Measurements from ENCODE around the gene UCP3.

The UCP3 gene

DNA sequence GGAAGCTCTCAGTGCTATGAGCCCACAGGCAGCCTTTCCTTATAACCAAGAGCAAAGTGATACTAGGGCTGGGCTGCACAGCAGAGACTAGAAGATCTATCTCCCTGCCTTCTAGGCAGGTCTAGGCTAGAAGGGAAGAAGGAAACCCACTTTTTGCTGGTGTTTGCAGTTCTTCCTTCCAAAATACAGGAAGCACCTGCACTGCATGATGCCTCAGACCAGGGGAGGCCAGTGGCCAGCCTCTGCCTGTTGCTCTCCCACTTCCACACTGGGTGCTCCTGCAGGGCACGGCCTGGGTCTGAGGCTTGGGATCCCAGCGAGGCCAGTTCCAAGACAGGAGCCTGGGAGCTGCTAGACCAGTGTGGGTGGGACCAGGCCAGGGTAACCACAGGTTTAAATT lies 6.0 kb upstream of the UCP3 start:
- Histone ChIP-seq H3K4me1 (ENCODE audit: control insufficient read depth, insufficient read depth, low read length) (no peaks in the 10 kb centered on the region), H3K9me3 (ENCODE audit: control insufficient read depth, insufficient read depth, low read length) (no peaks in the 10 kb centered on the region), H3K4me3 (ENCODE audit: low read depth, low read length) (no peak overlapping the region), H3K27me3 (ENCODE audit: control insufficient read depth, insufficient read depth, low read length) (no peaks in the 10 kb centered on the region), H3K9ac (ENCODE audit: low read depth, low read length) (no peak overlapping the region), H3K36me3 (ENCODE audit: control insufficient read depth, insufficient read depth, low read length) (peaks cover 2% of the 10 kb centered on the region)

DNA sequence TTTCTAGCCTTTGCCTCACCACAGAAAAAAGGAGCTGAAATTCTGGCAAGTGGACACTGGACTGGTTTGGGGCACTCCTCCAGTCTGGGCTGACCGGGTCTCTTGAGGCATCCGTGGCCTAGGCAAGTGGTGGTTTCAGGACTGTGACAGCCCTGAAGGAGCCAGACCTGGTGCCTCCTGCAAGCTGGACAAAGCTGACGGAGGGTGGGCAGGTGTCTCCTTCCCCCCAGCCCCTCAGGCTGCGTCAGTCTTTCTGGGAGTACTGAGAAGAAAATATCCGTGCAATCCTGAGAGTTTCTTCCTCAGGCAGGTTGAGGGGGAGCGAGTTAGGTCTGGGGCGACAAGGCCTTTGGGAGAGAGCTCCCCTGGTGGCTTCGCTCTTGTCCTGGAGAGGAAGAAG lies 4.3 kb upstream of the UCP3 start:
- H3K4me3 ChIP-seq (ENCODE audit: low read depth, low read length), result no peak overlapping the region
- H3K9me3 ChIP-seq (ENCODE audit: control insufficient read depth, insufficient read depth, low read length), result no peaks in the 10 kb centered on the region
- no peak overlapping the region for H3K9ac ChIP-seq (ENCODE audit: low read depth, low read length)
- no peaks in the 10 kb centered on the region for H3K4me1 ChIP-seq (ENCODE audit: control insufficient read depth, insufficient read depth, low read length)
- H3K36me3 ChIP-seq (ENCODE audit: control insufficient read depth, insufficient read depth, low read length), result peaks cover 2% of the 10 kb centered on the region
- H3K27me3 ChIP-seq (ENCODE audit: control insufficient read depth, insufficient read depth, low read length), result no peaks in the 10 kb centered on the region

DNA sequence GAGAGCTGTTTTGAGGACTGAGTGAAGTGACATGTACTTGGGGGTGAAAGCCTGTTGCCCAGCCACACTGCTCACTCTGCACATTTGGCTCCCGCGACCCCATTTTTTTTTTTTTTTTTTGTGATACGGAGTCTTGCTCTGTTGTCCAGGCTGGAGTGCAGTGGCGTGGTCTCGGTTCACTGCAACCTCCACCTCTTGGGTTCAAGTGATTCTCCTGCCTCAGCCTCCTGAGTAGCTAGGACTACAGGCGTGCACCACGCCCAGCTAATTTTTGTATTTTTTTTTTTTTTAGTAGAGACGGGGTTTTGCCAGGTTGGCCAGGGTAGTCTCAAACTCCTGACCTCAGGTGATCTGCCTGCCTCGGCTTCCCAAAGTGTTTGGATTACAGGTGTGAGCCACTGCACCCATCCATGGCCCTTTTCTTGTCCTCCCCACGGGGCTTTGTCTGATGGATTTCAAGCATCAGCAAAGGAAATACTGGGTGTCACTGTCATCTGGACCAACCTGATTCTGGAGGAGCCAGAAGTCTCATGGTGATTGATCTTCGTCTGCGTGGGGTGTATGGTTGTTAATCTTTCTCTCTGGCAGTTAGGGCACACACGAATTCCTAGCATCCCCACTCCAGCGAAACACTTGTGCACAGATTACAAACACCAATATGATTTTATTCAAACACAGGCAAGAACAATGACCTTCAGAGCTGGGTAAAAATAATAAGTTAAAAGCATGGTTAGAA lies 3.4 kb upstream of the UCP3 start:
- no peak overlapping the region for H3K4me3 ChIP-seq (ENCODE audit: low read depth, low read length)
- no peak overlapping the region for H3K9ac ChIP-seq (ENCODE audit: low read depth, low read length)
- no peaks in the 10 kb centered on the region for H3K9me3 ChIP-seq (ENCODE audit: control insufficient read depth, insufficient read depth, low read length)
- H3K27me3 ChIP-seq (ENCODE audit: control insufficient read depth, insufficient read depth, low read length), result no peaks in the 10 kb centered on the region
- H3K4me1 ChIP-seq (ENCODE audit: control insufficient read depth, insufficient read depth, low read length), result no peaks in the 10 kb centered on the region
- H3K36me3 ChIP-seq (ENCODE audit: control insufficient read depth, insufficient read depth, low read length), result peaks cover 2% of the 10 kb centered on the region

GRCh38 chr11:74011360-74012073 lies 2.6 kb upstream of the UCP3 start:
- Histone ChIP-seq H3K4me1 (ENCODE audit: control insufficient read depth, insufficient read depth, low read length) (no peaks in the 10 kb centered on the region), H3K9ac (ENCODE audit: low read depth, low read length) (no peak overlapping the region), H3K36me3 (ENCODE audit: control insufficient read depth, insufficient read depth, low read length) (peaks cover 2% of the 10 kb centered on the region), H3K4me3 (ENCODE audit: low read depth, low read length) (no peak overlapping the region), H3K9me3 (ENCODE audit: control insufficient read depth, insufficient read depth, low read length) (no peaks in the 10 kb centered on the region), H3K27me3 (ENCODE audit: control insufficient read depth, insufficient read depth, low read length) (no peaks in the 10 kb centered on the region)

DNA sequence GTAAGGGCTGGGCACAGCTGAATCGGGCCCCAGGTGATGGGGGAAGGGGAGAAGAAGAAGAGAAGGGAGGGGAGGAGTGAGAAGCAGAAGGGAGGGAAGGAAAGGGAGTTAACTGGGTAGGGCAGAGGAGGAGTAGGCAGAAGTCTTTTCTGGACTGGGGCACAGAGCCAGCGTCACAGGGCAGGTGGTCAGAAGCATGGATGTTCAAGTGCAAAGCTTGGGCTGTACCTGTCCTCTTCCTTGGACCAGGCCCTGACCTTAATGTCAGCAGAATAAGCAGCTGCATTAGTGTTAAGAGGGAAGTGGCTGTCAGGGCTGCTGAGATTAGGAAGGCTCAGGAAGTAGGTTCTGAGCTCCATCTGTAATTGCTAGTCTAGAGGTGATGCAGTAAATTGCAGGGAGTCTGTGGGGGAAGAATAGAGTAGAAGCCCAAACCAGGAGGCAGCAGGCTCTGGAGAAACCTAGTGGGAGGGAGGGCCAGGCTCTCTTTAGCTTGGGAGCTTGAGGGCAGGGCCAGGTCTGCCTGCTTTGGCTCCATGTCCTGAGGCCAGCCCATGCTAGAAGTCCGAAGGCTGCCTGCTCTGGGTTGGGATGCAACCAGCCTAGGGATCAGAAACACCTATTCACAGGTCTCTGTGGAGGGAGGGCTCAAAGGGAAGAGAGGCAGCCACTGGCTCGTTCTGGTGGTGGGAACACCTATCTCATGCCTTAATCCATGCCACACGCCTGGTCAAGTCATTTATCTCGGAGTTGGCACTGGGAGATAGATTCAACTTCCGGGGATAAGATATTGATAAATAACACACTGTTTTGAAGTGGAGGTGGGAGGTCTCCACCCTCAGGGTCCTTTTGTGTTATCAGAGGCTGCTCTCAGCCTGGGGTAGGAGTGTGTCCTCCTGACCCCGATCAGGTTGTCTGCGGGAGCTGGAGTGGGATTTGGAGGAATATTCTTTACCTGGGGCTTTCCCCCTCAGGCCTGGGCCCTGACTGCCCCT lies 1.7 kb upstream of the UCP3 start:
- no peaks in the 10 kb centered on the region for H3K4me1 ChIP-seq (ENCODE audit: control insufficient read depth, insufficient read depth, low read length)

DNA sequence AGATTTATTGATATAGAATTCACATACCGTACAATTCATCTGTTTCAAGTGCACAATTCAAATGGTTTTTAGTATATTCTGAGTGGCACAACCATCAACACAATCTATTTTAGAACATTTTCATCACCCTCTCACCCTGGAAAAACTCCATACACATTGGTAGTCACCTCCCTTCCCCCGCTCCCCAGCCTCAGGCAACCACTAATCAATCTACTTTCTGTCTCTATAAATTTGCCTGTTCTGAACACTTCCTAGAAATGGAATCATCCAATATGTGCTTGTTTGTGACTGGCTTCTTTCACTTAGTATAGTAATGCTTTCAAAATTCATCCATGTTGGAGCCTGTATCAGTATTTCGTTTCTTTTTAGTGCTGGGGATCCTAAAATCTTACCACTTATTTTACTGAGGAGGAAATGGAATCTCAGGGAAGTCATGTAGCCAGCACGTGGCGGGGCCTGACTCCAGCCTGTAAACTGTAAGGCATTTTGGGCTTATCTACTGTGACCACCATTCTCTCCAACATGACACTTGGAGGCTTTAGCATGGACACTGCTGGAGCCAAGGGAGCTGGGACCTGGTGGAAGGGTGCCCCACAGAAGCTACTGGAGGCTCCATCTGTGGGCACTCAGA lies 905 bp upstream of the UCP3 start:
- Histone ChIP-seq H3K4me3 (ENCODE audit: low read depth, low read length) (no peak overlapping the region), H3K36me3 (ENCODE audit: control insufficient read depth, insufficient read depth, low read length) (no peaks in the 10 kb centered on the region), H3K9me3 (ENCODE audit: control insufficient read depth, insufficient read depth, low read length) (no peaks in the 10 kb centered on the region), H3K9ac (ENCODE audit: low read depth, low read length) (no peak overlapping the region), H3K4me1 (ENCODE audit: control insufficient read depth, insufficient read depth, low read length) (no peaks in the 10 kb centered on the region), H3K27me3 (ENCODE audit: control insufficient read depth, insufficient read depth, low read length) (no peaks in the 10 kb centered on the region)

More for the DNA sequence above, 1.7 kb upstream of the UCP3 start:
- H3K9me3 ChIP-seq (ENCODE audit: control insufficient read depth, insufficient read depth, low read length), result no peaks in the 10 kb centered on the region
- H3K27me3 ChIP-seq (ENCODE audit: control insufficient read depth, insufficient read depth, low read length), result no peaks in the 10 kb centered on the region
- no peak overlapping the region for H3K9ac ChIP-seq (ENCODE audit: low read depth, low read length)
- H3K36me3 ChIP-seq (ENCODE audit: control insufficient read depth, insufficient read depth, low read length), result no peaks in the 10 kb centered on the region
- H3K4me3 ChIP-seq (ENCODE audit: low read depth, low read length), result no peak overlapping the region

DNA sequence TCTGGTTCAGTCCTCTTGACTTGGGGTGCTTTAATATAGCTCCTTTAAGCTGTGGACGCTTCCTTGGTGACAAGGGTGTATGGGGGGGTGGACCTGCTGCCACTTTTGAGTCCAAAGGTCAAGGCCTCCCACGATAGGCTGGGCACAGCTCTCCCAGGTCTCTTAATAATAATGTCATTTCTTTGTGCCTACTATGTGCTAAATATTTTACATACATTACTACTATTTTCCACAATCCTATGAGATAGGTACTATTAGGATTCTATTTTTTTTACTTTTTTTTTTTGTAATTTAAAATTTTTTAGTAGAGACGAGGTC lies 304 bp upstream of the UCP3 start:
- H3K36me3 ChIP-seq (ENCODE audit: control insufficient read depth, insufficient read depth, low read length), result no peaks in the 10 kb centered on the region
- H3K4me1 ChIP-seq (ENCODE audit: control insufficient read depth, insufficient read depth, low read length), result no peaks in the 10 kb centered on the region
- H3K4me3 ChIP-seq (ENCODE audit: low read depth, low read length), result no peak overlapping the region
- no peak overlapping the region for H3K9ac ChIP-seq (ENCODE audit: low read depth, low read length)
- H3K9me3 ChIP-seq (ENCODE audit: control insufficient read depth, insufficient read depth, low read length), result no peaks in the 10 kb centered on the region
- H3K27me3 ChIP-seq (ENCODE audit: control insufficient read depth, insufficient read depth, low read length), result no peaks in the 10 kb centered on the region

- Histone ChIP-seq H3K9me3 (ENCODE audit: control insufficient read depth, insufficient read depth, low read length) (no peaks in the 10 kb centered on the region), H3K4me1 (ENCODE audit: control insufficient read depth, insufficient read depth, low read length) (no peaks in the 10 kb centered on the region), H3K27me3 (ENCODE audit: control insufficient read depth, insufficient read depth, low read length) (no peaks in the 10 kb centered on the region), H3K9ac (ENCODE audit: low read depth, low read length) (no peak overlapping the region), H3K4me3 (ENCODE audit: low read depth, low read length) (no peak overlapping the region), H3K36me3 (ENCODE audit: control insufficient read depth, insufficient read depth, low read length) (peaks cover 4% of the 10 kb centered on the region)
Measured at GRCh38 chr11:74007691-74008372, 1.1 kb downstream of the UCP3 start.

GRCh38 chr11:74006743-74007304 lies 2.1 kb downstream of the UCP3 start:
- H3K9ac ChIP-seq (ENCODE audit: low read depth, low read length), result no peak overlapping the region
- H3K9me3 ChIP-seq (ENCODE audit: control insufficient read depth, insufficient read depth, low read length), result no peaks in the 10 kb centered on the region
- H3K4me3 ChIP-seq (ENCODE audit: low read depth, low read length), result no peak overlapping the region
- no peaks in the 10 kb centered on the region for H3K27me3 ChIP-seq (ENCODE audit: control insufficient read depth, insufficient read depth, low read length)
- H3K4me1 ChIP-seq (ENCODE audit: control insufficient read depth, insufficient read depth, low read length), result no peaks in the 10 kb centered on the region
- H3K36me3 ChIP-seq (ENCODE audit: control insufficient read depth, insufficient read depth, low read length), result peaks cover 4% of the 10 kb centered on the region

GRCh38 chr11:74005721-74006517 lies 3.0 kb downstream of the UCP3 start:
- no peak overlapping the region for H3K9ac ChIP-seq (ENCODE audit: low read depth, low read length)
- no peaks in the 10 kb centered on the region for H3K27me3 ChIP-seq (ENCODE audit: control insufficient read depth, insufficient read depth, low read length)
- H3K4me1 ChIP-seq (ENCODE audit: control insufficient read depth, insufficient read depth, low read length), result no peaks in the 10 kb centered on the region
- H3K4me3 ChIP-seq (ENCODE audit: low read depth, low read length), result no peak overlapping the region
- H3K9me3 ChIP-seq (ENCODE audit: control insufficient read depth, insufficient read depth, low read length), result no peaks in the 10 kb centered on the region
- H3K36me3 ChIP-seq (ENCODE audit: control insufficient read depth, insufficient read depth, low read length), result peaks cover 4% of the 10 kb centered on the region
